Measurements from ENCODE around the gene NEK6.

DNA sequence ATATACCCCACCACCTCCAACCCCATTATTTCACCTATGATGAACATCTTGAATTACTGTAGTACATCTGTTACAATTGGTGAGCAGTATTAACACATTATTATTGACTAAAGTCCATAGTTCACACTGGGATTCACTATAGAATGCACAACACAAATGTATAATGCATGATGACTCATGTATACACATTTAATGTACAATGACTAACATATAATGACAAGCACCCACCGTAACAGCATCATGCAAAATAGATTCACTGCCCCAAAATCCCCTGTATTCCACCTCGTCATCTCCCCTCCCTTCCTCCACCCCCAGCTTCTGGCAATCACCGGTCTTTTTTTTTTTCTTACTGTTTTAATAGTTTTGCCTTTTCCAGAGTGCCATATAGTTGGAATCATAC, 47.1 kb upstream of the NEK6 start:
- TF ChIP-seq, protein P1, sequence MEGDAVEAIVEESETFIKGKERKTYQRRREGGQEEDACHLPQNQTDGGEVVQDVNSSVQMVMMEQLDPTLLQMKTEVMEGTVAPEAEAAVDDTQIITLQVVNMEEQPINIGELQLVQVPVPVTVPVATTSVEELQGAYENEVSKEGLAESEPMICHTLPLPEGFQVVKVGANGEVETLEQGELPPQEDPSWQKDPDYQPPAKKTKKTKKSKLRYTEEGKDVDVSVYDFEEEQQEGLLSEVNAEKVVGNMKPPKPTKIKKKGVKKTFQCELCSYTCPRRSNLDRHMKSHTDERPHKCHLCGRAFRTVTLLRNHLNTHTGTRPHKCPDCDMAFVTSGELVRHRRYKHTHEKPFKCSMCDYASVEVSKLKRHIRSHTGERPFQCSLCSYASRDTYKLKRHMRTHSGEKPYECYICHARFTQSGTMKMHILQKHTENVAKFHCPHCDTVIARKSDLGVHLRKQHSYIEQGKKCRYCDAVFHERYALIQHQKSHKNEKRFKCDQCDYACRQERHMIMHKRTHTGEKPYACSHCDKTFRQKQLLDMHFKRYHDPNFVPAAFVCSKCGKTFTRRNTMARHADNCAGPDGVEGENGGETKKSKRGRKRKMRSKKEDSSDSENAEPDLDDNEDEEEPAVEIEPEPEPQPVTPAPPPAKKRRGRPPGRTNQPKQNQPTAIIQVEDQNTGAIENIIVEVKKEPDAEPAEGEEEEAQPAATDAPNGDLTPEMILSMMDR (IDR thresholded peaks at IDR 0.05; ENCODE audit: low read depth, low read length, poor library complexity, severe bottlenecking): no peak
- no peak for TF ChIP-seq EZH2phosphoT487 (IDR thresholded peaks at IDR 0.05; ENCODE audit: borderline replicate concordance, low read length)
